Upper lobe of left lung (tissue), 4 donors: Measurements from ENCODE around the gene MVB12B.

Experiments
- CTCF ChIP-seq, 6 experiments: fragments of 450-650 bp in 4 of 6; fragments of 200-600 bp in 2 of 6; sonication (generic) in 2 of 6; IDR thresholded peaks; one replicate each; pipeline ENCODE4 v1.5.1; 2016 to 2019; ENCODE audit warnings: antibody characterized with exemption in 6 of 6
- POLR2A ChIP-seq, 4 donors: fragments of 450-650 bp; IDR thresholded peaks; one replicate each; pipeline ENCODE4 v1.5.1; 2016 to 2017; ENCODE audit warnings: antibody characterized with exemption in 4 of 4, mild to moderate bottlenecking in 2 of 4
- POLR2AphosphoS5 ChIP-seq, 2 donors: sonication (generic); formaldehyde crosslinking; IDR thresholded peaks; one replicate each; pipeline ENCODE4 v1.5.1; 2017; ENCODE audit warnings: antibody characterized with exemption in 2 of 2

DNA sequence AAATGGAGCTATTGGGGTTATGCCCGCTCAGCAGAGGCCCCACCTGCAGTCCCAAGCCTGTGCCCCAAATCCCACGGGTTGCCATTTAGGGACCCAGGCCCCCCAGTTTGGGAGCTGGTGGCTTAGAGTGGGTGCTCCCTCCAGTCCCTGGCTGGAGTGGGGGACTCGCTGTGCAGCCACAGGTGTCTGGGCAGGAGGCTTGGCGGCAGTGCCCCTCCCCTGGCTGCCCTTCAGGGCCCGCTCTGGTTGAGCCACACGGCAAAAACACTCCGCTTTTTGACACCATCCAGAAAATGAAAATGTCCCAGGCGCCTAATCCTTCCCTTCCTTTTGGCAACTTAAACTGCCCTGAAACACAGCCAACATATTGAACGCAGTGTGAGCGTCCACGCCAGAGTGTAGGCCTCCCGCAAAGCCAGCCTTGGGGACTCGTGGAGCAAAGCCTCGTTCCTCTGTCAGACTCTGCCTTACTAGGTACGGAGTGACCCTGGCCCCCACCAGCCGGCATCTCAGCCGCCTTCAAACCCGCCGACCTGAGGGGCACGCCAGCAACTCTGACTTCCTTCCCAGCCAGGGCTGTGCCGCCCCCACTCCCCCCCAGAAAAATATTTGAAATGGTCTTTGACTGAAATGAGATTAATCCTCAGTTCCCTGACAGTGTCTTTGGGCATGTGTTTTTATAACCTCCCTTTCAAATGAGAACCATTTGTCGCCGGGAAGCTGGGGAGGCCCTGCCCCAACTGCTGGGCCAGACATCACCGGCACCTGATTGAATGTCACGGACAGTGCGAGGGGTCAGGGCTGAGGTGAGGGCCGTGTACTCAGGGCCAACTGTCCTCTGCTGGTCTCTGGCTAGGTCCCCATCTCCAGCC lies 188.6 kb downstream of the MVB12B start:
- TF ChIP-seq CTCF (IDR thresholded peaks at IDR 0.05) (no peak), POLR2AphosphoS5 (IDR thresholded peaks at IDR 0.05) (no peak), POLR2A (IDR thresholded peaks at IDR 0.05) (no peak)
